BLaER1 treated with 17β-estradiol and CSF1 and Interleukin-3, amounts not matched to agents 10 nM and 100 nM (cell line): ENCODE measurements around the gene SMAD6.
A peak's percentile ranks its signal among the peaks of the same experiment; 100 is the strongest.

ENCODE experiments used
- H3K27ac ChIP-seq, 11 experiments: shearing (Covaris generic); formaldehyde crosslinking; 2 replicates each; pipeline ENCODE4 v1.8.1; 2022
- H3K27me3 ChIP-seq, 11 experiments: shearing (Covaris generic); formaldehyde crosslinking; 2 replicates each; pipeline ENCODE4 v1.8.1; 2022
- H3K36me3 ChIP-seq, 11 experiments: shearing (Covaris generic); formaldehyde crosslinking; 2 replicates each; pipeline ENCODE4 v1.8.1; 2022
- H3K4me1 ChIP-seq, 10 experiments: shearing (Covaris generic); formaldehyde crosslinking; 2 replicates each; pipeline ENCODE4 v1.8.1; 2022
- H3K4me2 ChIP-seq, 11 experiments: shearing (Covaris generic); formaldehyde crosslinking; 2 replicates each; pipeline ENCODE4 v1.8.1; 2022
- H3K4me3 ChIP-seq, 10 experiments: shearing (Covaris generic); formaldehyde crosslinking; 2 replicates each; pipeline ENCODE4 v1.8.1; 2022
- H3K9ac ChIP-seq, 11 experiments: shearing (Covaris generic); formaldehyde crosslinking; 2 replicates each; pipeline ENCODE4 v1.8.1; 2022
- H3K9me3 ChIP-seq, 11 experiments: shearing (Covaris generic); formaldehyde crosslinking; replicated peaks in 1 of 11; 2 replicates each; pipeline ENCODE4 v1.8.1; 2022
- H4K20me1 ChIP-seq, 11 experiments: shearing (Covaris generic); formaldehyde crosslinking; 2 replicates each; pipeline ENCODE4 v1.8.1; 2022
- Cebpa-rat ChIP-seq, 11 experiments: shearing (Covaris generic); IDR thresholded peaks; 2 replicates each; pipeline ENCODE4 v1.8.1; 2022

Gene SMAD6

GRCh38 chr15:66774001-66774814 lies 72.2 kb downstream of the SMAD6 start:
- Histone ChIP-seq H4K20me1 (peaks cover 0 to 99% (median 0%) of the 10 kb centered on the region in 11 experiments; a peak in 9 of 22 replicates), H3K27me3 (no peaks in the 10 kb centered on the region), H3K4me1 (peaks cover 0 to 14% (median 0%) of the 10 kb centered on the region in 10 experiments; a peak in 5 of 20 replicates), H3K36me3 (peaks cover 0 to 3% (median 0%) of the 10 kb centered on the region in 11 experiments; a peak in 2 of 22 replicates), H3K4me3 (no peak overlapping the region), H3K9me3 (no peaks in the 10 kb centered on the region), H3K9ac (no peak overlapping the region; a peak in 1 of 22 replicates), H3K4me2 (peak overlapping the region in 2 of 11 experiments; percentile 5 to 30; a peak in 2 of 22 replicates), H3K27ac (no peak overlapping the region)
- TF ChIP-seq Cebpa-rat (IDR thresholded peaks at IDR 0.05) = no peak

GRCh38 chr15:66775127-66776105 lies 73.4 kb downstream of the SMAD6 start:
- peaks cover 0 to 4% (median 0%) of the 10 kb centered on the region in 11 experiments; a peak in 4 of 22 replicates for H3K36me3 ChIP-seq
- no peaks in the 10 kb centered on the region for H3K27me3 ChIP-seq
- peaks cover 0 to 24% (median 5%) of the 10 kb centered on the region in 10 experiments; a peak in 10 of 20 replicates for H3K4me1 ChIP-seq
- no peak overlapping the region for H3K4me2 ChIP-seq
- peaks cover 0 to 99% (median 0%) of the 10 kb centered on the region in 11 experiments; a peak in 9 of 22 replicates for H4K20me1 ChIP-seq
- H3K9ac ChIP-seq = 0 out of 22 replicates have a peak overlapping the region, but pooled peaks of 2 of the 11 experiments have one; percentile 9 to 10
- TF ChIP-seq Cebpa-rat (IDR thresholded peaks at IDR 0.05) = no peak
- H3K27ac ChIP-seq = no peak overlapping the region
- H3K9me3 ChIP-seq = no peaks in the 10 kb centered on the region
- H3K4me3 ChIP-seq = no peak overlapping the region

GRCh38 chr15:66777054-66777453 lies 75.0 kb downstream of the SMAD6 start:
- Histone ChIP-seq H3K27ac (no peak overlapping the region), H3K4me2 (no peak overlapping the region), H3K36me3 (peaks cover 0 to 14% (median 0%) of the 10 kb centered on the region in 11 experiments; a peak in 5 of 22 replicates), H3K27me3 (no peaks in the 10 kb centered on the region), H4K20me1 (peaks cover 0 to 96% (median 0%) of the 10 kb centered on the region in 11 experiments; a peak in 8 of 22 replicates), H3K4me1 (peaks cover 0 to 24% (median 5%) of the 10 kb centered on the region in 10 experiments; a peak in 10 of 20 replicates), H3K4me3 (no peak overlapping the region), H3K9ac (no peak overlapping the region), H3K9me3 (no peaks in the 10 kb centered on the region)
- TF ChIP-seq Cebpa-rat (IDR thresholded peaks at IDR 0.05) = no peak

GRCh38 chr15:66777596-66778313 lies 75.7 kb downstream of the SMAD6 start:
- no peak overlapping the region for H3K9ac ChIP-seq
- TF ChIP-seq Cebpa-rat (IDR thresholded peaks at IDR 0.05) = no peak
- H3K36me3 ChIP-seq = peaks cover 0 to 18% (median 0%) of the 10 kb centered on the region in 11 experiments; a peak in 5 of 22 replicates
- H3K9me3 ChIP-seq = no peaks in the 10 kb centered on the region
- H3K4me1 ChIP-seq = peaks cover 0 to 21% (median 5%) of the 10 kb centered on the region in 10 experiments; a peak in 10 of 20 replicates
- H3K4me2 ChIP-seq = no peak overlapping the region
- H3K27me3 ChIP-seq = no peaks in the 10 kb centered on the region
- H3K4me3 ChIP-seq = no peak overlapping the region
- no peak overlapping the region for H3K27ac ChIP-seq
- peaks cover 0 to 96% (median 0%) of the 10 kb centered on the region in 11 experiments; a peak in 9 of 22 replicates for H4K20me1 ChIP-seq

- Histone ChIP-seq H3K4me3 (no peak overlapping the region), H3K27me3 (no peaks in the 10 kb centered on the region), H3K27ac (no peak overlapping the region), H3K36me3 (peaks cover 0 to 24% (median 0%) of the 10 kb centered on the region in 11 experiments; a peak in 5 of 22 replicates), H3K4me2 (no peak overlapping the region), H3K4me1 (peaks cover 0 to 19% (median 5%) of the 10 kb centered on the region in 10 experiments; a peak in 10 of 20 replicates), H3K9me3 (no peaks in the 10 kb centered on the region), H4K20me1 (peaks cover 0 to 95% (median 0%) of the 10 kb centered on the region in 11 experiments; a peak in 9 of 22 replicates), H3K9ac (no peak overlapping the region)
- TF ChIP-seq Cebpa-rat (IDR thresholded peaks at IDR 0.05) = no peak
Measured at GRCh38 chr15:66778314-66778665, 76.3 kb downstream of the SMAD6 start.

GRCh38 chr15:66778716-66779115 lies 76.7 kb downstream of the SMAD6 start:
- Histone ChIP-seq H3K27ac (no peak overlapping the region), H3K4me2 (no peak overlapping the region), H3K4me1 (peaks cover 0 to 15% (median 5%) of the 10 kb centered on the region in 10 experiments; a peak in 10 of 20 replicates), H3K36me3 (peaks cover 0 to 28% (median 0%) of the 10 kb centered on the region in 11 experiments; a peak in 5 of 22 replicates), H3K4me3 (no peak overlapping the region), H4K20me1 (peaks cover 0 to 95% (median 0%) of the 10 kb centered on the region in 11 experiments; a peak in 9 of 22 replicates), H3K9me3 (no peaks in the 10 kb centered on the region), H3K27me3 (no peaks in the 10 kb centered on the region), H3K9ac (no peak overlapping the region)
- TF ChIP-seq Cebpa-rat (IDR thresholded peaks at IDR 0.05) = no peak

- peaks cover 0 to 30% (median 0%) of the 10 kb centered on the region in 11 experiments; a peak in 5 of 22 replicates for H3K36me3 ChIP-seq
Measured at GRCh38 chr15:66779331-66780009, 77.4 kb downstream of the SMAD6 start.

More at GRCh38 chr15:66779331-66780009, 77.4 kb downstream of the SMAD6 start:
- no peak overlapping the region for H3K27ac ChIP-seq
- no peaks in the 10 kb centered on the region for H3K27me3 ChIP-seq
- no peak overlapping the region for H3K4me2 ChIP-seq
- no peak overlapping the region for H3K4me3 ChIP-seq
- H3K9ac ChIP-seq = 0 out of 22 replicates have a peak overlapping the region, but pooled peaks of 1 of the 11 experiments have one; percentile 22
- peaks cover 0 to 95% (median 0%) of the 10 kb centered on the region in 11 experiments; a peak in 9 of 22 replicates for H4K20me1 ChIP-seq
- H3K9me3 ChIP-seq = no peaks in the 10 kb centered on the region
- H3K4me1 ChIP-seq = peaks cover 0 to 14% (median 4%) of the 10 kb centered on the region in 10 experiments; a peak in 9 of 20 replicates
- TF ChIP-seq Cebpa-rat (IDR thresholded peaks at IDR 0.05) = no peak
